SK-N-MC (cell line): ENCODE measurements around the gene KLHL29.

Source experiments
- EZH2 ChIP-seq: fragments of 200-600 bp; sonication (generic); IDR thresholded peaks from one replicate; pipeline ENCODE4 v1.6.1; 2017; ENCODE audit warnings: antibody characterized with exemption
- FOXP2 ChIP-seq: optimal IDR thresholded peaks from 2 replicates; pipeline ENCODE3; 2011; ENCODE audit warnings: mild to moderate bottlenecking, moderate library complexity; ENCODE audit not compliant: insufficient read depth; ENCODE audit errors: extremely low read length, control extremely low read depth
- POLR2AphosphoS5 ChIP-seq: IDR thresholded peaks from 2 replicates; pipeline ENCODE4 v1.6.1; 2012; ENCODE audit warnings: mild to moderate bottlenecking, low read depth, low read length, borderline replicate concordance

- TF ChIP-seq FOXP2, result no peak
- no peak for TF ChIP-seq POLR2AphosphoS5
- no peak for TF ChIP-seq EZH2
Measured at GRCh38 chr2:23677836-23678235, 292.9 kb downstream of the KLHL29 start.
